Sigmoid colon (tissue), 4 donors: ENCODE data around the gene CC2D2A.

Experiments
- EP300 ChIP-seq, 4 donors: sonication (generic); formaldehyde crosslinking; IDR thresholded peaks; one replicate each; pipeline ENCODE4 v1.6.1; 2017; ENCODE audit warnings: antibody characterized with exemption in 4 of 4
- TF ChIP-seq, protein P1 (sequence below), 4 experiments: fragments of 450-650 bp in 3 of 4; fragments of 200-600 bp in 1 of 4; IDR thresholded peaks; one replicate each; pipeline ENCODE4 v1.5.1; 2016 to 2019; ENCODE audit warnings: antibody characterized with exemption in 4 of 4, mild to moderate bottlenecking in 3 of 4, moderate library complexity in 2 of 4

DNA sequence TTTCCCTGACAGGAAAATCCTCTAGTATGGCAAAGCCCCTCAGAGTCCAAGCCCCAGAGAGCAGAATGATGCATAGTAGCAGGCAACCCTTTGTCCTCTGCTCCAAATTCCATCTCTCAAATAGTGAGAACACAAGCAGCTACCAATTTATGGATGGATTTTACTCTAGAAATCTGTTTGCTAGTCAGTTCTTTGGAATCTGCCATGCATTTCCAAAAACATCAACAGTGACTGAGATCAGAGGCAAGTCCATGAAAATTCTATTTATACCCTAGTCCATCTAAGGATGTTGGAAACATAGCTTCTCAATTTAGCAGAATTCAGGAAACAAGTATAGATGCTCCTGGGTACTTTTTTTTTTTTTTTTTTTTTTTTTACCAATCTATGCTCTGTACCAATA lies 10.0 kb upstream of the CC2D2A start:
- TF ChIP-seq, protein P1, sequence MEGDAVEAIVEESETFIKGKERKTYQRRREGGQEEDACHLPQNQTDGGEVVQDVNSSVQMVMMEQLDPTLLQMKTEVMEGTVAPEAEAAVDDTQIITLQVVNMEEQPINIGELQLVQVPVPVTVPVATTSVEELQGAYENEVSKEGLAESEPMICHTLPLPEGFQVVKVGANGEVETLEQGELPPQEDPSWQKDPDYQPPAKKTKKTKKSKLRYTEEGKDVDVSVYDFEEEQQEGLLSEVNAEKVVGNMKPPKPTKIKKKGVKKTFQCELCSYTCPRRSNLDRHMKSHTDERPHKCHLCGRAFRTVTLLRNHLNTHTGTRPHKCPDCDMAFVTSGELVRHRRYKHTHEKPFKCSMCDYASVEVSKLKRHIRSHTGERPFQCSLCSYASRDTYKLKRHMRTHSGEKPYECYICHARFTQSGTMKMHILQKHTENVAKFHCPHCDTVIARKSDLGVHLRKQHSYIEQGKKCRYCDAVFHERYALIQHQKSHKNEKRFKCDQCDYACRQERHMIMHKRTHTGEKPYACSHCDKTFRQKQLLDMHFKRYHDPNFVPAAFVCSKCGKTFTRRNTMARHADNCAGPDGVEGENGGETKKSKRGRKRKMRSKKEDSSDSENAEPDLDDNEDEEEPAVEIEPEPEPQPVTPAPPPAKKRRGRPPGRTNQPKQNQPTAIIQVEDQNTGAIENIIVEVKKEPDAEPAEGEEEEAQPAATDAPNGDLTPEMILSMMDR (IDR thresholded peaks at IDR 0.05): no peak
- no peak for TF ChIP-seq EP300 (IDR thresholded peaks at IDR 0.05)
